Fibroblast of the conjunctiva (primary cell): ENCODE results near the gene FMC1.

ENCODE experiments used
- DNase-seq: peaks from one replicate; pipeline ENCODE4 v3.0.0-alpha.2; 2010; ENCODE audit warnings: low read depth

The FMC1 gene

DNA sequence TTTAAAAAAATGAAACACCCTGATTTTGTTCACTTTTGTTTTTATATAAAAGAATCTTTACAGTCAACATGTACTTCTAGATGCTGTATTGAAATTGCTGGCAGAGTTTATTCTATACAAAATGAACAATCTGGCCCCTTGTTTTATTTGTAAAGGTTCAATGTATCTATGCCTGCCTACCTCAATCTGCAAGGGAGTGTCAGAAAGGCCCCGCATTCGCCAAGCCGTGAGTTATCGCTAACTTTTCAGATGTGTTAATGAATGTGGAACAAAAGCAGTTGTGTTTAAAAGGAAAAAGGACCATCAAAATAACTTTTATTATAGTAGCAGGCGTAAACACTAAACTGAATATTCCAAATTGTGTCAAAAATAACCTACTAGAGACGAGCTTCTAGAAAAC is 33.1 kb downstream of the FMC1 start:
- no peak for DNase-seq

DNA sequence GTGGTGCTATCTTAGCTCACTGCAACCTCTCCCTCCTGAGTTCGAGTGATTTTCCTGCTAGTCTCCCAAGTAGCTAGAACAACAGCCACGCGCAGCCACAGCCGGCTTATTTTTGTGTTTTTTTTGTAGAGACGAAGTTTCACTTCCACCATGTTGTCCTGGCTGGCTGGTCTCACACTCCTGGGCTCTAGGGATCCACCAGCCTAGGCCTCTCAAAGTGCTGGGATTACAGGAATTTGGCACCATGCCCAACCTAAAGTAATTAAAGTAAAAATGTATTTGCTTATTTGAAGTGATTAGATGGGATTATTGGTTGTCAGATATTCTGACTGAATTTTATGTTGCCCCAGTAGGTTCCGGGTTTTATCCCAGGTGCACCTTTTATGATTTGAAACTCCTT is 41.3 kb downstream of the FMC1 start:
- DNase-seq: no peak

DNA sequence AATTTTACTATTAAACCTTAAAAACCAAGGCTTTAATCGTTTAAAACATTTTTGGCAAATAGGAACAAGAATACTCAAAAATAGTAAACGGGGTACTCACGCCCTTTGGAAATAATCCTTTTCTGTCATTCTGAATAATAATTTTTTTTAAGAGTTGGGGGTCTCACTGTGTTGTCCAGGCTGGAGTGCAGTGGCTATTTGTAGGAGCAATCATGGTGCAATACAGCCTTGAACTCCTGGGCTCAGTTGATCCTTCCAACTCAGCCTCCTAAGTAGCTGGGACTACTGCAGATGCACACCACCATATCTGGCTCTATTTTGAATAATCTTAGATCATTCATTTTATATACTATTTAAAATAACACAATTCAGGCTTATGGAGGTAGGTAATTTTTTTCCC is 43.5 kb downstream of the FMC1 start:
- no peak for DNase-seq

DNA sequence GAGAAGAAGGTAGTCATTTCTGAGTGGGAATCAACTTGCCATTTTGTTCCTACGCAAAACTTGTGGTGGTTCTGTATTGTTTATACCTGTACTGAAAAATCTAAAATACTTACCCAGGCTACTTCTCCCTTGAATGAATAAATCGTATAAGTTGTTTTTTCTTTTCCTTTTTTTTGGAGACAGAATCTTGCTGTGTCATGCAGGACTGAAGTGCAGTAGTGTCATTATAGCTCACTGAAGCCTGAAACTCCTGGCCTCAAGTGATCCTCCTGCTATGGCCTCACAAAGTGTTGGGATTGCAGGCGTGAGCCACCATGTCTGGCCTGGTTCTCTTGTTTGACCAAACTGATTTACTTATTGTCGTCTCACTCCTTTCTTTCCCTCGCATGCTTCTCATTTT is 46.5 kb downstream of the FMC1 start:
- no peak for DNase-seq

DNA sequence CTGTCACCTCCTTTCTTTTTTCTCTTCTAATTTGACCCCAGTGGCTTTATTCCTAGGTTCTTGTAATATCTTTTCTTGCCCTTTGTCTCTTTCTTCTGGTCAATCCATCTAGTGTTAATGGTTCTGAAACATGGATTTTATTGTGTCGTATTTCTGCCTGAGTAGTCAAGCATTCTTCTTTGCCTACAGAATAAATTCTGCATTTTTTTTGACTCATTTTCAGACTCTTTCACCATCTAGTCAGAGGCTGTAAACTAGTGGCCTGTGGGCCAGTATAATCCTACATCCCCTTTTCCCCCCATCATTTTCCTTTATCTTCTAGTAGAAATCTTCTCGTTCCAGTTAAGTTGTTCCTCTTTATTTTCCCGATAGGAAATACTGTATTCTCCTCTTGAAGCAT is 48.0 kb downstream of the FMC1 start:
- DNase-seq: no peak

DNA sequence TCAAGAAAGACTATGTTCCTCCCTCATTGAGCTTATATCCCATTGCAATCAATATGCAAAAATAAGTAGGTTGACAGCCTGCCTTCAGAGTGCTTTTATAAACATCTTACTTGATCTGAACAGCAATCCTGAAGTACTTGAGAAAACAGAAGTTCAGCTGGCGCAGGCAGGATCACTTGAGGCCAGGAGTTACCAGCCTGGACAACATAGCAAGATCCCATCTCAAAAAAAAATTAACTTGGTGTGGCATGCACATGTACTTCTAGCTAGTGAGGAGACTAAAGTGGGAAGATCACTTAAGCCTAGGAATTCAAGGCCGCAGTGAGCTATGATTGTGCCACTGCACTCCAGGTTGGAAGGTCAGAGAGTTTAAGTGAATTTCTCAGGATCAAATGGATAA is 48.6 kb downstream of the FMC1 start:
- no peak for DNase-seq

DNA sequence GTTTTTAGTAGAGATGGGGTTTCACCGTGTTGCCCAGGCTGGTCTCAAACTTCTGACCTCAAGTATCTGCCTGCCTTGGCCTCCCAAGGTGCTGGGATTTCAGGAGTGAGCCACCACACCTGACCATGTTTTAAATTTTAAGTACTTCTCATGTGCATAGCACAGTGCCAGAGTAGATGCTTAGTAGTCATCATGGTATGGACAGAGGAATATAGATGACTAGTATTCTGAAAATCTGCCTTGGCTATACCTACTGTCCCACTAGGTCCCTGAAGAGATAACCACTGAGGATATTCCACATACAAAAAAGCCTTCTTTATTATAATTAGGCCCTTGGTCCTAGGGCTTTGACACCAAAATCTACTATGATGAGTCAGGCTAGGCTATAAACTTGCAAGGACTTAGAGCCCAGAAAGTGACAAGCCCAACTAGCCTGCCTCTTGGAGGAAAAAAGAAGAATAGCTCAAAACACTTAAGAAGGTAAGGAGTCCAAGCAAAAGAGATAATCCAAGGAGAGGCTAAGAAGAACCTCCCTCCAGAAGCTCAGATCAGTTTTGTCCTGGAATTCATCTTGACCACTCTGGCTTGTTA is 52.6 kb downstream of the FMC1 start:
- DNase-seq: no peak

DNA sequence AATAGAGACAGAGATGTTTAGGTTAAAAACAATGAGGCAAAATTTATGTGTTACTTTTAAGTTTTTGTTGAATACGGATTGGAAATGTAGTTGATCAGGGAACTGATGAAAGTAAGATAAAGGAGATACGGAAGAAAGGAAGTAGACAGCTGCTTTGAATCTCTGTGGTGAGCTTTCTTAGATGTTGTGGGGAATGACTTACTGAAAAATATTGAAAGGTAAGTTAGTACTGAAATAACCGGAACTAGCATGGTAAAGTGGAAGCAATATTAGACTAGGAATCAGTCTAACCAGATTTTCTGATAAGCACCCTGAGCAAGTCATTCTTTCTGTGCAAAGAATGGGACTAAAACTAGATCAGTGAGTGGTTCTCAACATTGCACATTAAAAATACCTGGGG is 53.4 kb downstream of the FMC1 start:
- no peak for DNase-seq
